Cerebellar nuclear complex (tissue), 1 donor: Measurements from ENCODE around the gene SMURF1.

Source experiments
- DNase-seq, 2 experiments: peaks; one replicate each; lab custom pipeline; 2025; lab: John Stamatoyannopoulos, UW

Gene SMURF1

GRCh38 chr7:99141841-99142726, 1.8 kb downstream of the SMURF1 start:
- no peak for DNase-seq

- DNase-seq, result no peak
Measured at GRCh38 chr7:99141334-99141733, 2.6 kb downstream of the SMURF1 start.

GRCh38 chr7:99140813-99141212, 3.1 kb downstream of the SMURF1 start:
- DNase-seq, result no peak

- DNase-seq, result no peak
Measured at GRCh38 chr7:99139036-99139435, 4.9 kb downstream of the SMURF1 start.

- DNase-seq, result no peak
Measured at GRCh38 chr7:99137411-99138180, 6.3 kb downstream of the SMURF1 start.

- DNase-seq, result no peak
Measured at GRCh38 chr7:99135938-99136337, 8.0 kb downstream of the SMURF1 start.

GRCh38 chr7:99133766-99134564, 9.9 kb downstream of the SMURF1 start:
- no peak for DNase-seq

- DNase-seq, result no peak
Measured at GRCh38 chr7:99132595-99133321, 11.2 kb downstream of the SMURF1 start.

GRCh38 chr7:99131290-99131689, 12.6 kb downstream of the SMURF1 start:
- no peak for DNase-seq

- no peak for DNase-seq
Measured at GRCh38 chr7:99129536-99129935, 14.4 kb downstream of the SMURF1 start.

GRCh38 chr7:99129001-99129400, 14.9 kb downstream of the SMURF1 start:
- DNase-seq, result no peak

- DNase-seq, result no peak
Measured at GRCh38 chr7:99128076-99128950, 15.6 kb downstream of the SMURF1 start.

- DNase-seq, result no peak
Measured at GRCh38 chr7:99127636-99128035, 16.3 kb downstream of the SMURF1 start.

- no peak for DNase-seq
Measured at GRCh38 chr7:99126921-99127553, 16.9 kb downstream of the SMURF1 start.

- DNase-seq, result no peak
Measured at GRCh38 chr7:99125505-99125865, 18.4 kb downstream of the SMURF1 start.

GRCh38 chr7:99124751-99125504, 19.0 kb downstream of the SMURF1 start:
- no peak for DNase-seq

- DNase-seq, result no peak
Measured at GRCh38 chr7:99124236-99124635, 19.7 kb downstream of the SMURF1 start.

- no peak for DNase-seq
Measured at GRCh38 chr7:99123571-99124033, 20.3 kb downstream of the SMURF1 start.

- no peak for DNase-seq
Measured at GRCh38 chr7:99122762-99123161, 21.1 kb downstream of the SMURF1 start.
